Measurements from ENCODE around the gene RELB.
A peak's percentile ranks its signal among the peaks of the same experiment; 100 is the strongest.
"Not testable (repeated sequence)": the region's sequence is repeated elsewhere in the genome, so short reads cannot be mapped to it uniquely, and the experiment has no call there.

RELB gene, protein sequence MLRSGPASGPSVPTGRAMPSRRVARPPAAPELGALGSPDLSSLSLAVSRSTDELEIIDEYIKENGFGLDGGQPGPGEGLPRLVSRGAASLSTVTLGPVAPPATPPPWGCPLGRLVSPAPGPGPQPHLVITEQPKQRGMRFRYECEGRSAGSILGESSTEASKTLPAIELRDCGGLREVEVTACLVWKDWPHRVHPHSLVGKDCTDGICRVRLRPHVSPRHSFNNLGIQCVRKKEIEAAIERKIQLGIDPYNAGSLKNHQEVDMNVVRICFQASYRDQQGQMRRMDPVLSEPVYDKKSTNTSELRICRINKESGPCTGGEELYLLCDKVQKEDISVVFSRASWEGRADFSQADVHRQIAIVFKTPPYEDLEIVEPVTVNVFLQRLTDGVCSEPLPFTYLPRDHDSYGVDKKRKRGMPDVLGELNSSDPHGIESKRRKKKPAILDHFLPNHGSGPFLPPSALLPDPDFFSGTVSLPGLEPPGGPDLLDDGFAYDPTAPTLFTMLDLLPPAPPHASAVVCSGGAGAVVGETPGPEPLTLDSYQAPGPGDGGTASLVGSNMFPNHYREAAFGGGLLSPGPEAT

DNA sequence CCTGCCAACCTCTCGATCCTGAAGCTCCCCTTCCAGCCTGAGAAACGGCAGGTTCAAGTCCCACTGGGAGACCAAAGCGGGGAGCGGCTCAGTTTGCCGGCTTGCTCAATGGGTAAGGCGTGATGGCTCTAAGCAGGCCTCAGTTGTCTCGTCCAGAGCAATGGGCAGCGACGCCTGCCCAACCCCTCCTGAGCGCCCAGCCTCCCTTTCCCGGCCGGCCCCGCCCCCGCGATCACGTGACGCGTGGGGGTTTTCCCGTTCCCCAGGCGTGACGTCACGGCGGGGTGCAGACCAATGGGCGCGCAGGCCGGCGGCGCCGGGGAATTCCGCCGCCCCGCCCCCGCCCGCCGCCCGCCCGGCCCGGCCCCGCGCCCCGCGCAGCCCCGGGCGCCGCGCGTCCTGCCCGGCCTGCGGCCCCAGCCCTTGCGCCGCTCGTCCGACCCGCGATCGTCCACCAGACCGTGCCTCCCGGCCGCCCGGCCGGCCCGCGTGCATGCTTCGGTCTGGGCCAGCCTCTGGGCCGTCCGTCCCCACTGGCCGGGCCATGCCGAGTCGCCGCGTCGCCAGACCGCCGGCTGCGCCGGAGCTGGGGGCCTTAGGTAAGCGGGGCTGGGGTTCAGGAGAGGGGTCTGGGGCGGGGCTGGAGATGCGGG is at the start of gene RELB:
Gene RELB (plus strand): TSS at position 378 of the 653 bp plus-strand sequence. CDS start 116 bp downstream, at position 494.
- H3K27me3 Mint-ChIP-seq = no peaks in the 10 kb centered on the region
- peak within 1 kb of the TSS; percentile 97 for H3K27ac Mint-ChIP-seq
- peaks cover 17% of the 10 kb centered on the region for H3K4me1 Mint-ChIP-seq (ENCODE audit: low read depth)
- H3K36me3 Mint-ChIP-seq (ENCODE audit: low read depth) = peaks cover 17% of the 10 kb centered on the region
- H3K4me3 Mint-ChIP-seq = peak within 1 kb of the TSS; percentile 90
- no peaks in the 10 kb centered on the region for H3K9me3 Mint-ChIP-seq

DNA sequence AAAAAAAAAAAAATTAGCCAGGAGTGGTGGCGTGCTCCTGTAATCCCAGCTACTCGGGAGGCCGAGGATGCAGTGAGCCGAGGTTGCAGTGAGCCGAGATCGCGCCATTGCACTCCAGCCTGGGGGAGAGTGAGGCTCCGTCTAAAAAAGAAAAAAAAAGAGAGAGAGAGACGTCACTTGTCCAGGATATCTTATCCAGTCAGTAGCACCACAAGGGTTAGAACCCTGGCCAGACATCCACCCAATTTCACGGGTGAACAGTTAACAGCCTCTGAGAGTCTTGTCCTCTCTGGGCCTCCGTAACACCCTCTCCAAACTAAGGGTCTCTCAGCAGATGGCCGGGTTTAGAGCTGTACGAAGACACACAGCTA is 47.0 kb upstream of the RELB start:
- H3K36me3 Mint-ChIP-seq (ENCODE audit: low read depth) = peaks cover 9% of the 10 kb centered on the region
- H3K27ac Mint-ChIP-seq = peak overlapping the region; percentile 99
- no peaks in the 10 kb centered on the region for H3K27me3 Mint-ChIP-seq
- H3K4me1 Mint-ChIP-seq (ENCODE audit: low read depth) = peaks cover 48% of the 10 kb centered on the region
- H3K4me3 Mint-ChIP-seq = peak overlapping the region; percentile 98
- no peaks in the 10 kb centered on the region for H3K9me3 Mint-ChIP-seq

DNA sequence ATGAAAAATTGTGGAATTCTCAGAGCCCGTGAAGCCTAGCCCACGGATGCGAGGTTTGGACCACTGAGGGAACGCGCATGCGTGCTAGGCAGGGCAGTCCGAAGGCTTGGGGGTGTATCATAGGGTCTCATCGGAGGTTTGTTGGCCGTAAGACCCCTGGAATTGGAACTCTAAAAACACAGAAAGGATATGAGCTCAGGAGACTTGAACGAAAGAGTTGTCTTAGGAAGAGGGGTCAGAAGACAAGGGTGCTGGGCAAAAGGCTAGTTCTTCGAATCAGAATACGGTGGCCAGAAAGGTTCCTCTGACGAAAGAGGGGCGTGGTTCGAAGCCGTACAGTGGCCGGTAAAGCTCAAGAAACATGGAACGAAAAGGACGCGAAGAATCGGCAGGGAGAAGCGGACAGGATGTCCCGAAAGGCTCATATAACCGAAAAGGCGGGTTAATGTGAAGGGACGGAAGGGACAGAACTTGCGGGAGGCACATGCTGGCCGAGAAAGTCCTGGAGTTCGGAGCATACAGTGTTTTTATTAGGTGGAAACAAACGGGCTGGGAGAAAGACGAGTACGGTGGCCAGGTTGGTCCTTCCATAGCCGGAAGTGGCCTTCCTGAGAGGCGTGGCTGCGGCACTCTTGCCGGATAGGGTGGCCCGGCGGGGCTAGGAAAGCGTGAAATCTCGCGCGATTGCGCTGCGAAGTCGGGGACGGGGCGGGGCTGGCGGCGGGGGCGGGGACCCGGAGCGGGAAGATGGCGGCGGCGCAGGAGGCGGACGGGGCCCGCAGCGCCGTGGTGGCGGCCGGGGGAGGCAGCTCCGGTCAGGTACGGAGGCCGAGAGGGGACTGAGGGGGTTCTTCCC is 46.4 kb upstream of the RELB start, which contains the start of gene CLPTM1:
Gene CLPTM1 (plus strand): TSS at position 732 of the 856 bp plus-strand sequence. CDS start 16 bp downstream, at position 748.
- peaks cover 6% of the 10 kb centered on the region for H3K36me3 Mint-ChIP-seq (ENCODE audit: low read depth)
- H3K9me3 Mint-ChIP-seq = no peaks in the 10 kb centered on the region
- peak within 1 kb of the TSS; percentile 98 for H3K4me3 Mint-ChIP-seq
- H3K27ac Mint-ChIP-seq = peak within 1 kb of the TSS; percentile 99
- H3K27me3 Mint-ChIP-seq = no peaks in the 10 kb centered on the region
- H3K4me1 Mint-ChIP-seq (ENCODE audit: low read depth) = peaks cover 54% of the 10 kb centered on the region

DNA sequence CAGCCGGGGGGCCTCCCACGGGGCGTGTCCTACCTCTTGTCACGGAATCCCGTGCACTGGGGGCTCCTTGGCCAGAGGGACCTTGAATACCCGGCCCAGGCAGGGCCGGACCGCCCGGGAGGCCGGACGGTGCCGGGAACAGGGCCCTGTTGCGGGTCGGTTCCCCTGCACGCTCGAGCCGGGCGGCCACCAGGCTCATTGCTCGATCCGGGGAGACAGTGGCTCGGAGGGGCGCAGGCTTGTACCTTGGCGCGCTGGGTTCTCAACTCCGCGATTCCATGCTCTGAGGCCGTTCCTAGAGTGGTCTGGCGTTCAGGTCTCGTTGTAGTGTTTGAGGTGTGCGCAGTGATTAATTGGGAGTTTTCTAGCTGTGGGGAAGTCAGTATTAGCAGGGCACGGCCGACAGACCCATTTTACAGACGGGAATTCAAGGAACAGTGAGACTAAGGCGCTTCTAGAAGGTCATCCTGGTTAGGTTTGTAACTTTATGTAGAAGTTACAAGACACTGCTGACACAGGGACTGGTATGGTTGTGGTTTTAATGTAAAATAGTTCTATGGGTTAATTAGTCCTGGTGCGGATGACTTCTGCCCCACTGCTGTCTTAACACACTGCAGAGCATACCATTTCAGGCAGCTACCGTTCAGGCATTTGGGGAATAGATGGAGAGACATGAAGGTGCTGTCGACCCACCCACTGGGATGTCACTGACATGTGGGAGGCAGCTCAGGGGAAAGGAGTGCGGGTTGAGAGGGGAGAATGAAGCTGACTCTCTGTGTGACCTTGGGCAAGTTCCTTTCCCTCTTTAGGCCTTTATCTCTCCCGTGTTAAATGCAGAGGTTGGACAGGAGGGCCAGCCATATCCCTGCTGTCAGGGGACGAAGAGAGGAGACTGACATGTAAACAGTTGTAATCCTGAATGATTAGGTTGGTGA is 45.5 kb upstream of the RELB start:
- H3K27me3 Mint-ChIP-seq = no peaks in the 10 kb centered on the region
- no peaks in the 10 kb centered on the region for H3K36me3 Mint-ChIP-seq (ENCODE audit: low read depth)
- H3K4me1 Mint-ChIP-seq (ENCODE audit: low read depth) = peaks cover 60% of the 10 kb centered on the region
- H3K27ac Mint-ChIP-seq = peak overlapping the region; percentile 86
- peak overlapping the region; percentile 98 for H3K4me3 Mint-ChIP-seq
- no peaks in the 10 kb centered on the region for H3K9me3 Mint-ChIP-seq

DNA sequence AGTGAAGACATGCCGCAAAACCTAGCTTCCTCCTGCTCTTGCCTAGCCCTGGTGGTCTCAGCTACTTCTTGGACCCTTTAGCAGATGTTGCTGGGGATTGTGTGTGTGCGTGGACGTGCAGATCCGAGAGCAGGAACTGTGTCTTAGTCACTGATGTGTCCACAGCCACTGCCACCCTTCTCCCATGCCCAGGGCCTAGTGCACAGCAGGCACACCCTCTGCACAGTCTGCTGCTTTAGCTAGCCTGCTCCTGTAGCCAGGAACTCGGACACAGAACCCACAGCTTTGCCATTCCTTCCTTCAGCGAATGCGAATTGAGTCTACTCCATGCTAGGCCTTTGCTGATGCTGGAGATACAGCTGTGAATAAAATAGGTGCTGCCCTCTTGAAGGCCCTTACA is 43.7 kb upstream of the RELB start:
- no peaks in the 10 kb centered on the region for H3K9me3 Mint-ChIP-seq
- peak overlapping the region; percentile 98 for H3K4me3 Mint-ChIP-seq
- H3K27ac Mint-ChIP-seq = peak overlapping the region; percentile 63
- H3K27me3 Mint-ChIP-seq = no peaks in the 10 kb centered on the region
- peaks cover 60% of the 10 kb centered on the region for H3K4me1 Mint-ChIP-seq (ENCODE audit: low read depth)
- peaks cover 5% of the 10 kb centered on the region for H3K36me3 Mint-ChIP-seq (ENCODE audit: low read depth)

DNA sequence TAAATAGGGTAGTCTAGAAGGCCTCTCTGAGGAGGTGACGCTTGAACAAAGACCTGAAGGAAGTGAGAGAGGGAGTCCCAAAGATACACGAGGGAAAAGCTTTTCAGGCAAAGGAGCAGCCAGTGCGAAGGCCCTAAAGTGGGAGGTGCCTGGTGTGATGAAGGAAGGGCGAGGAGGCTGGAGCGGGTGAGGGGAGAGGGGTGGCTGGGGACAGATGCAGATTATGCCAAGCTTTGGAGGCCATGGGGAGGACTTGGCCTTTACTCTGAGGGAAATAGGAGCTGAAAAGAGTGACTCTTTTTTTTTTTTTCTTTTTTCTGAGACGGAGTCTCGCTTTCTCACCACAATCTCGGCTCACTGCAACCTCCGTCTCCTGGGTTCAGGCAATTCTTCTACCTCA is 43.2 kb upstream of the RELB start:
- no peaks in the 10 kb centered on the region for H3K27me3 Mint-ChIP-seq
- H3K27ac Mint-ChIP-seq = peak overlapping the region; percentile 63
- H3K9me3 Mint-ChIP-seq = no peaks in the 10 kb centered on the region
- H3K4me1 Mint-ChIP-seq (ENCODE audit: low read depth) = peaks cover 60% of the 10 kb centered on the region
- H3K4me3 Mint-ChIP-seq = no peak overlapping the region
- peaks cover 7% of the 10 kb centered on the region for H3K36me3 Mint-ChIP-seq (ENCODE audit: low read depth)

DNA sequence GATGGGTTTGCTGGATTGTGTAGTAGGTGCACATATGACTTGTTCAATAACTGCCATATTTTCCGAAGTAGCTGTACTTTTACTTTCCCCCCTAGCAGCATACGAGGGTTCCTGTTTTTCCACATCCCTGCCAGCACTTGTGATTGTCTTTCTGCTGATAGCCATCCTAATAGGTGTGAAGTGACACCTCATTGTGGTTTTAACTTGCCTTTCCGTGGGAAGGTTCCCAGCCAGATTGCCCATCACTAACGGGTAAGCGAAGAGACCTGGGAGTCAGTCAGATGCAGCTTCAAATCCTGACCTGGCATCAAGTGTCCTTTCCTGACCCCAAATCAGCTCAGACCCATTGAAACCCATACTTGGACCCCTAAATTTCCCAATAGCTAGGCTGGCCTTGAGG is 41.6 kb upstream of the RELB start:
- H3K4me3 Mint-ChIP-seq = no peak overlapping the region
- peak overlapping the region; percentile 62 for H3K27ac Mint-ChIP-seq
- peaks cover 47% of the 10 kb centered on the region for H3K4me1 Mint-ChIP-seq (ENCODE audit: low read depth)

DNA sequence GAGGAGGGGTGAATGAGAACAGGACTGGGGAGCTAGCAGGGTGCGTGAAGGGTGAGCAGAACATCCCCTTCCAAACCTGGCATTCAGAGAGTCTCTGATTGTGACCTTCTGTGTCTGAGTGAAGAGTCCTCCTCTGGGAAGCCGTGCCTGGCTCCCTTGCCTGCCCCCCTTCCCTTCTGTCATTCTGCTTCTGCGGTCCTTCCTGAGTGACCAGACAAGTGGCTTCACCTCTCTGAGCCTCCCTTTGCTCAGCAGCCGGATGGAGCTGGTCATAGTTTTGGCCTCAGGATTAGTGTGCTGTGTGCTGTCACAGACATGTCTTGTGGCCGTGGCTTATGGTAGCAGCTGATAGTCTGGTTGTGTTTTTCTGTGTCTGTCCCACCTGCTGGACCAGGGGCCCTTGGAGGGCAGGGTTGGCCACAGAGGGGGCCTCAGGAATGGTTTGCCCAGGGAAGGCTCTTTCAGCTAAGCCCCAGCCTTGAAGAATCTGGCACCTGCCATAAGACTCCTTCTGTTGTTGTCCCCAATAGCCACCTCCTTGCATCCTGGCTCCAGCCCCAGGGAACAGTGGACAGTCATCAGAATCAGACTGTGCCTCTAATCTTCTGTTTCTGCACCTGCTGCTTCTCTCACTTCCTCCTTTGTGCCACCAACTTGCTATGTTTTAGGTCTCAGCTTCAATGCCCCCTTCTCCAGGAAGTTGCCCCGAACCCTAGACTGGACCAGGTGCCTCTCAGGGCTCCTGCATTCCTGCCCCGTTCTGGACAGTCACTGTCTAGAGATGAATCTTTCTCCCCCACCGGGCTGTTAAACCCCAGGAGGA is 40.1 kb upstream of the RELB start:
- H3K36me3 Mint-ChIP-seq (ENCODE audit: low read depth) = peaks cover 16% of the 10 kb centered on the region
- H3K4me1 Mint-ChIP-seq (ENCODE audit: low read depth) = peaks cover 39% of the 10 kb centered on the region
- H3K4me3 Mint-ChIP-seq = no peak overlapping the region
- peak overlapping the region; percentile 67 for H3K27ac Mint-ChIP-seq
- H3K27me3 Mint-ChIP-seq = no peaks in the 10 kb centered on the region
- H3K9me3 Mint-ChIP-seq = no peaks in the 10 kb centered on the region

More for the DNA sequence above, 41.6 kb upstream of the RELB start:
- no peaks in the 10 kb centered on the region for H3K9me3 Mint-ChIP-seq
- H3K36me3 Mint-ChIP-seq (ENCODE audit: low read depth) = peaks cover 11% of the 10 kb centered on the region
- H3K27me3 Mint-ChIP-seq = no peaks in the 10 kb centered on the region

DNA sequence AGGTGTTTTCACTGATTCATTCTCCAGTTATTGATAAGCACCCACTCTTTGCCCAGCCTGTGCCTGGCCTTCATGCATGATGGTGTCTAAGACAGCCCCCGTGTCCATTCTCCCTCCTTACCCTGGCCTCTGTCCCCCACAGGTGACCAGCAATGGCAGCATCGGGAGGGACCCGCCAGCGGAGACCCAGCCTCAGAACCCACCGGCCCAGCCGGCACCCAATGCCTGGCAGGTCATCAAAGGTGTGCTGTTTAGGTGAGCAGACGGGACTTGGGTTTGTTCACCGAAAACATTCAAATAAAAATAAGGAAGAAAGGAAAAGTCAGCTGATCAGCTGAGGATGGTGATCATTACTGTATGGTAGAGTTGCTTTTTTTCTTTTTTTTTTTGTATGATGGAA is 39.4 kb upstream of the RELB start:
- H3K4me3 Mint-ChIP-seq = no peak overlapping the region
- H3K4me1 Mint-ChIP-seq (ENCODE audit: low read depth) = peaks cover 32% of the 10 kb centered on the region
- no peaks in the 10 kb centered on the region for H3K9me3 Mint-ChIP-seq
- no peak overlapping the region for H3K27ac Mint-ChIP-seq
- no peaks in the 10 kb centered on the region for H3K27me3 Mint-ChIP-seq
- peaks cover 16% of the 10 kb centered on the region for H3K36me3 Mint-ChIP-seq (ENCODE audit: low read depth)

DNA sequence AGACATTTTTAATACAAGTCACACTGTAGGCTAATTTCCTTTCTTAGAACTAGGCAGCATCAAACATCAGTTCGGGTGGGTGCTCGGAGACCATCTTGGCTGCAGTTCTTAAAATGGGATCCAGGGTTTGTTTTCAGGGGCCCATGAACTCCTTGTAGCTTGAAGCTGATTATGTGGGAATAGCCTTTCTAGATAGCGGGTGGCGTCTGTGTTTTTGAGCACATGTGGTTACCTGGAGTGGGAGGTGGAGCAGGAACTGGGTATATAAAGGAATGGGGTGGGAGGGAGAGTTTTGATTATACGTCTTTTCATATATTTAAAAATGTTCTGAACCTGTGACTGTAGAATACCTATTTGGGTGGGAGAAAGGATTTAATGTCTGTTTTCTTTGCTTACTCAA is 33.1 kb upstream of the RELB start:
- Mint-ChIP-seq H3K4me3 (no peak overlapping the region), H3K4me1 (ENCODE audit: low read depth) (no peaks in the 10 kb centered on the region), H3K36me3 (ENCODE audit: low read depth) (peaks cover 23% of the 10 kb centered on the region), H3K27ac (no peak overlapping the region), H3K9me3 (no peaks in the 10 kb centered on the region), H3K27me3 (no peaks in the 10 kb centered on the region)

DNA sequence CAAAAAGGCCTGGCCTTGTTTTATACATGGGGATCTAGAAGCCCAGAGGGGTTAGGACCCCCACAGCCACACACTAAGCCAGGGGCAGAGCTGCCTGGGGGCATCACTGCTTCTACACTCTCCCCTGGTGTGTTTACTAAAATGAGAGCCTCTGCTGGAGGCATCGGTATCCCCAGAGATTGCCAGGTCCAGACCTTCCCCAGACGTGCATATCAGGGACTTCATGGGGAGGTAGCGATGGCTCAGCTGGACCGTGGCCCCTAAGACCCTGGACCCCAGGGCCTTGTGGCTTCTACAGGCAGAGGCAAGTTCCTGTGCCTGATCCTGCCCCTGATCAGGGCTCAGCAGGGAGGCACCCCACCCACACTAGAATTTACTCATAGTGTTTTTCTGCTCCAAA is 32.6 kb upstream of the RELB start:
- H3K27ac Mint-ChIP-seq = no peak overlapping the region
- no peaks in the 10 kb centered on the region for H3K27me3 Mint-ChIP-seq
- H3K9me3 Mint-ChIP-seq = no peaks in the 10 kb centered on the region
- H3K4me1 Mint-ChIP-seq (ENCODE audit: low read depth) = no peaks in the 10 kb centered on the region
- H3K36me3 Mint-ChIP-seq (ENCODE audit: low read depth) = peaks cover 27% of the 10 kb centered on the region
- no peak overlapping the region for H3K4me3 Mint-ChIP-seq

DNA sequence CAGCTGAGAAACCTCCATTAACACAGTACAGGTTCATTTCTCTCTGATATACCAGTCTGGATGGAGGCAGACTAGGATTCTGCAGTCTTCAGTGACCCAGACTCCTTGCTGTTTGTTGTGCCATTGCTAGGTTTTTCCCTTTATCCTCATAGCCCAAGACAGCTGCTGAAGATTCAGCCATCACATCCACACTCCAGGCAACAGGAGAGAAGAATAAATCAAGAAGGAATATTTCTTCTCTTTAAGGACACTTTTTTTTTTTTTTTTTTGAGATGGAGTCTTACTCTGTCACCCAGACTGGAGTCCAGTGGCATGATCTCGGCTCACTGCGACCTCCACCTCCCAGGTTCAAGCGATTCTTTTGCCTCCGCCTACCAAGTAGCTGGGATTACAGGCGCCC is 31.8 kb upstream of the RELB start:
- Mint-ChIP-seq H3K9me3 (no peaks in the 10 kb centered on the region), H3K4me3 (no peak overlapping the region), H3K27ac (no peak overlapping the region), H3K36me3 (ENCODE audit: low read depth) (peaks cover 29% of the 10 kb centered on the region), H3K4me1 (ENCODE audit: low read depth) (no peaks in the 10 kb centered on the region), H3K27me3 (no peaks in the 10 kb centered on the region)

DNA sequence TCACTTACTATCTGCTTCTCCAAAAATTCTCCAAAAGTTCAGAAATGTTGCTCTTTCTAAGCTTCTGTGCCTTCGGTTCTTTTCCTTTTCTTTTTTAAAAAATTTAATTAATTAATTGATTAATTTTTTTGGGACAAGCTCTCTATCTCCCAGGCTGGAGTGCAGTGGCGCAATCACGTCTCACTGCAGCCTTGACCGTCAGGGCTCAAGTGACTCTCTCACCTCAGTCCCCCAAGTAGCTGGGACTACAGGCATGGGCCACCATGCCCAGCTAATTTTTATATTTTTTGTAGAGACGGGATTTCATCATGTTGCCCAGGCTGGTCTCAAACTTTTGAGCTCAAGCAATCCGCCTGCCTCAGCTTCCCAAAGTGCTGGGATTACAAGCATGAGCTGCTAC is 29.8 kb upstream of the RELB start:
- not testable (repeated sequence) for H3K9me3 Mint-ChIP-seq; H3K27me3 Mint-ChIP-seq; H3K27ac Mint-ChIP-seq; H3K4me3 Mint-ChIP-seq; H3K4me1 Mint-ChIP-seq (ENCODE audit: low read depth)
- peaks cover 31% of the 10 kb centered on the region for H3K36me3 Mint-ChIP-seq (ENCODE audit: low read depth)
